Bronchus fibroblast of lung (primary cell): ENCODE measurements around the gene OSBPL5. TPM values are rescaled to one million over a fixed set of nuclear protein-coding genes. Genes with fewer than 3 reads are reported as not detected.

Experiments used
- total RNA-seq: library from RNA; depleted of rRNA; stranded (reverse); fragments of >200 nt; gene quantifications from 2 replicates; pipeline ENCODE4 v1.2.3, GENCODE V29; 2015

Gene OSBPL5, protein sequence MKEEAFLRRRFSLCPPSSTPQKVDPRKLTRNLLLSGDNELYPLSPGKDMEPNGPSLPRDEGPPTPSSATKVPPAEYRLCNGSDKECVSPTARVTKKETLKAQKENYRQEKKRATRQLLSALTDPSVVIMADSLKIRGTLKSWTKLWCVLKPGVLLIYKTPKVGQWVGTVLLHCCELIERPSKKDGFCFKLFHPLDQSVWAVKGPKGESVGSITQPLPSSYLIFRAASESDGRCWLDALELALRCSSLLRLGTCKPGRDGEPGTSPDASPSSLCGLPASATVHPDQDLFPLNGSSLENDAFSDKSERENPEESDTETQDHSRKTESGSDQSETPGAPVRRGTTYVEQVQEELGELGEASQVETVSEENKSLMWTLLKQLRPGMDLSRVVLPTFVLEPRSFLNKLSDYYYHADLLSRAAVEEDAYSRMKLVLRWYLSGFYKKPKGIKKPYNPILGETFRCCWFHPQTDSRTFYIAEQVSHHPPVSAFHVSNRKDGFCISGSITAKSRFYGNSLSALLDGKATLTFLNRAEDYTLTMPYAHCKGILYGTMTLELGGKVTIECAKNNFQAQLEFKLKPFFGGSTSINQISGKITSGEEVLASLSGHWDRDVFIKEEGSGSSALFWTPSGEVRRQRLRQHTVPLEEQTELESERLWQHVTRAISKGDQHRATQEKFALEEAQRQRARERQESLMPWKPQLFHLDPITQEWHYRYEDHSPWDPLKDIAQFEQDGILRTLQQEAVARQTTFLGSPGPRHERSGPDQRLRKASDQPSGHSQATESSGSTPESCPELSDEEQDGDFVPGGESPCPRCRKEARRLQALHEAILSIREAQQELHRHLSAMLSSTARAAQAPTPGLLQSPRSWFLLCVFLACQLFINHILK
- 32.9 and 43.9 TPM in 2 replicates for total RNA-seq

DNA sequence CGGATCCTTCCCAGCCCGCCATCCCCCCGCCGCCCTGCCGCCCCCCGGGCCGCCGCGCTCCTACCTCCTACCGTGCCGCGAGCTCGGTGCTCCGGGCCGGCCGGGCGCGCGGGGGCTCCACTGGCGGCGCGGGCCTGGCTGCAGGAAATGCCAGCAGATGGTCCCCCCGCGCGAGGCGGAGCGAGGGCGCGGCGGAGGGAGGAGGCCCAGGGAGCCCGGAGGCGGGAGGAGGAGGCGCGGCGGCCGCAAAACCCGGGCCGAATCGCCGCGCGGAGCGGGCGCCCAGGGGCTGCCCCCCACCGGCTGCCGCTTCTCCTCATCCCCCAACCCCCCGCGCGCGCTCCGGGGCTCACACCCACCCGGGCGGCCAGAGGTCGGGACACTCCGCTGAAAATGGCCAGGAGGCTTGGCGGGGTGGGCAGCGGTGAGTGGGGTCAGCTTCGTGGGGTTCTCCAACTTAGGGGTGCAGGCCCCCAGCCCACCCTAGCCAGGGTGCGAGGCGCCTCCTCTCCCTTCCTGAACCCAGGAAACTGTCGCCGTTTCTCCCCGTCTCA, at the start of gene OSBPL5:
Gene OSBPL5, minus strand, starts transcription at position 159 of the 554 bp plus-strand sequence. CDS start 36,162 bp downstream, outside the sequence.

DNA sequence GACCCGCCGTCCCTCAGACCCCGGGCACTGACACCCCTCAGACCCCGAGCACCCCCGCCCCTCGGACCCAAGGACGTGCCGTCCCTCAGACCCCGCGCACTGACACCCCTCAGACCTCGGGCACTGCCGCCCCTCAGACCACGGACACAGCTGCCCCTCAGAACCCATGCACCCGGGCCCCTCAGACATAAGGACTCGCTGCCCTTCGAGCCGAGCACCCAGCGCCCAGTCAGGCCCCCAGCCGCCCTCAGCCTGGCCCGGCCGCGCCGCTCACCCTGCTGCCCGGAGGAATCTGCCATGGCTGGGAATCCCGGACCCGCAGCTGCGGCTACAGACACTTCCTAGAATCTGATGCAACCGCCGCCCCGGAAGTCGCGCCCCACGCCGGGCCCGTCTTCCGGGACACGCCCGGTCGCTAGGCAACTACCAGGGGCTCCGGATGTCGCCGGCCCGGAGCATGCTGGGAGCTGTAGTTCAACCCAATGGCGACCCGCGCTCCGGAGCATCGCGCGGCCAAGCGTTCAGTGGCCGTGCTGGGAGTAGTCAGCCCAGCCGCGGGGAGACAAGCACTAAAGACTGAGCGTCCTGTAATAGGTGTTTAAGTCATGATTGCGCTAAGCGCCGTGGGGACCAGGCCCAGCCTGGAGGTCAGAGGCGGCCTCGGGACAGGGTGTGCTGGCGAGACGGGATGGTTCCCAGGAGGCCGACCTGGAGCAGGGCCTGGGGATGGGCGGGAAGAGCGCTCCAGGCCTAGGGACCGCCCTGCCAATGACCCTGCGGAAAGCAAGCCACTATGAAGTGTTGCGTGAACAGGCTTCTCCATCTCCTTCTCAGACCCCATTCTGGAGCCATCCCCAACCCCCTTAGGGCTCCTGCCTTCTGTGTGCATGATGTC, 107.8 kb downstream of the OSBPL5 start, which contains the start of gene CARS1:
Gene CARS1, minus strand, starts transcription at position 355 of the 895 bp plus-strand sequence. Its CDS starts 56 bp downstream, at position 299.

Other genes with a start within 250 kb of the OSBPL5 start
- gene PHLDA2, start 235.9 kb downstream of the OSBPL5 start, total RNA-seq, result 67.4 and 71.9 TPM in 2 replicates
- gene NAP1L4, start 173.0 kb downstream of the OSBPL5 start, total RNA-seq, result 81.6 and 86.2 TPM in 2 replicates
- 82.9 and 86.5 TPM in 2 replicates for gene CARS1, start 107.9 kb downstream of the OSBPL5 start, total RNA-seq
- not detected in 2 replicates for gene MRGPRG, start 53.5 kb upstream of the OSBPL5 start, total RNA-seq
- gene MRGPRE, start 67.1 kb upstream of the OSBPL5 start, total RNA-seq, result not detected in 2 replicates
- 15.6 and 18.3 TPM in 2 replicates for gene ZNF195, start 213.8 kb upstream of the OSBPL5 start, total RNA-seq